HEK293 (cell line): ENCODE results near the gene PDE4D.

ENCODE experiments used
- CTCF ChIA-PET: fragments of 350-600 bp; formaldehyde crosslinking; extraction: SDS; loops from one replicate; lab custom pipeline; 2021; ENCODE audit warnings: antibody characterized with exemption; lab: Yijun Ruan, JAX
- POLR2A ChIA-PET: fragments of 300-600 bp; formaldehyde crosslinking; extraction: SDS; loops from one replicate; lab custom pipeline; 2020; ENCODE audit warnings: antibody characterized with exemption, inconsistent platforms; lab: Yijun Ruan, JAX
- H3K27ac ChIP-seq: fragments of 200-500 bp; sonication (Bioruptor generic); 2 replicates; pipeline ENCODE4 v1.5.1; 2014; ENCODE audit warnings: low read depth, low read length, control low read depth, inconsistent platforms; ENCODE audit errors: extremely low read depth
- H3K36me3 ChIP-seq, 2 experiments: fragments of 200-500 bp in 1 of 2; sonication (Bioruptor generic) in 1 of 2; 1 replicate in 1 of 2; 2 replicates in 1 of 2; pipeline ENCODE4 v1.5.1; 2014 to 2017; ENCODE audit warnings: inconsistent platforms in 2 of 2, low read length in 2 of 2; ENCODE audit not compliant: control insufficient read depth in 2 of 2, insufficient read depth in 1 of 2
- H3K4me1 ChIP-seq: fragments of 200-500 bp; sonication (Bioruptor generic); 2 replicates; pipeline ENCODE4 v1.5.1; 2014; ENCODE audit warnings: mild to moderate bottlenecking, low read length, inconsistent platforms; ENCODE audit not compliant: control insufficient read depth, insufficient read depth
- H3K4me3 ChIP-seq: 2 replicates; pipeline ENCODE4 v1.5.1; 2011; ENCODE audit warnings: low read depth, mild to moderate bottlenecking, control low read depth, low read length, moderate library complexity
- H3K9me3 ChIP-seq: fragments of 200-500 bp; sonication (Bioruptor generic); 2 replicates; pipeline ENCODE4 v1.5.1; 2014; ENCODE audit warnings: low read depth, low read length, inconsistent platforms; ENCODE audit not compliant: control insufficient read depth, insufficient read depth
- BCL11B ChIP-seq: fragments of 450-650 bp; formaldehyde crosslinking; IDR thresholded peaks from 2 replicates; pipeline ENCODE4 v1.5.1; 2016; ENCODE audit warnings: low read depth, missing biosample characterization, missing genetic modification characterization
- KLF7 ChIP-seq: fragments of 450-650 bp; formaldehyde crosslinking; IDR thresholded peaks from 2 replicates; pipeline ENCODE4 v1.5.1; 2016; ENCODE audit warnings: missing biosample characterization, missing genetic modification characterization, borderline replicate concordance
- MZF1 ChIP-seq: fragments of 450-650 bp; formaldehyde crosslinking; IDR thresholded peaks from 2 replicates; pipeline ENCODE4 v1.5.1; 2017; ENCODE audit warnings: missing biosample characterization, missing genetic modification characterization, borderline replicate concordance
- SALL2 ChIP-seq: fragments of 450-650 bp; formaldehyde crosslinking; IDR thresholded peaks from 2 replicates; pipeline ENCODE4 v1.5.0; 2017; ENCODE audit warnings: missing biosample characterization, mild to moderate bottlenecking, missing genetic modification characterization, borderline replicate concordance
- ZBTB20 ChIP-seq: fragments of 450-650 bp; formaldehyde crosslinking; IDR thresholded peaks from 2 replicates; pipeline ENCODE4 v1.5.1; 2016; ENCODE audit warnings: missing biosample characterization, missing genetic modification characterization
- ZBTB44 ChIP-seq: fragments of 450-650 bp; IDR thresholded peaks from 2 replicates; pipeline ENCODE4 v1.5.1; 2018; ENCODE audit warnings: missing biosample characterization, mild to moderate bottlenecking, missing genetic modification characterization
- ZIC2 ChIP-seq: fragments of 450-650 bp; formaldehyde crosslinking; IDR thresholded peaks from 2 replicates; pipeline ENCODE4 v1.5.1; 2016; ENCODE audit warnings: missing biosample characterization, missing genetic modification characterization
- ZNF10 ChIP-seq: fragments of 450-650 bp; formaldehyde crosslinking; IDR thresholded peaks from 2 replicates; pipeline ENCODE4 v1.5.1; 2017; ENCODE audit warnings: missing biosample characterization, missing genetic modification characterization
- ZNF112 ChIP-seq: fragments of 450-650 bp; formaldehyde crosslinking; IDR thresholded peaks from 2 replicates; pipeline ENCODE4 v1.5.0; 2017; ENCODE audit warnings: missing biosample characterization, missing genetic modification characterization
- ZNF140 ChIP-seq: fragments of 450-650 bp; formaldehyde crosslinking; IDR thresholded peaks from 2 replicates; pipeline ENCODE4 v1.5.1; 2016; ENCODE audit warnings: missing biosample characterization, missing genetic modification characterization
- ZNF184 ChIP-seq: fragments of 450-650 bp; IDR thresholded peaks from 2 replicates; pipeline ENCODE4 v1.5.1; 2018; ENCODE audit warnings: missing biosample characterization, mild to moderate bottlenecking, missing genetic modification characterization
- ZNF211 ChIP-seq: fragments of 450-650 bp; formaldehyde crosslinking; IDR thresholded peaks from 2 replicates; pipeline ENCODE4 v1.5.1; 2016; ENCODE audit warnings: low read depth, missing biosample characterization, missing genetic modification characterization
- ZNF23 ChIP-seq: fragments of 450-650 bp; formaldehyde crosslinking; IDR thresholded peaks from 2 replicates; pipeline ENCODE4 v1.5.1; 2016; ENCODE audit warnings: missing biosample characterization, missing genetic modification characterization, borderline replicate concordance
- ZNF26 ChIP-seq: fragments of 450-650 bp; formaldehyde crosslinking; IDR thresholded peaks from 2 replicates; pipeline ENCODE4 v1.5.1; 2016; ENCODE audit warnings: missing biosample characterization, missing genetic modification characterization
- ZNF394 ChIP-seq: fragments of 450-650 bp; formaldehyde crosslinking; IDR thresholded peaks from 2 replicates; pipeline ENCODE4 v1.5.1; 2016; ENCODE audit warnings: missing biosample characterization, missing genetic modification characterization, mild to moderate bottlenecking, moderate library complexity, borderline replicate concordance
- ZNF449 ChIP-seq: fragments of 450-650 bp; formaldehyde crosslinking; IDR thresholded peaks from 2 replicates; pipeline ENCODE4 v1.5.1; 2017; ENCODE audit warnings: missing biosample characterization, mild to moderate bottlenecking, missing genetic modification characterization, moderate library complexity
- ZNF521 ChIP-seq: fragments of 450-650 bp; formaldehyde crosslinking; IDR thresholded peaks from 2 replicates; pipeline ENCODE4 v1.5.1; 2017; ENCODE audit warnings: missing biosample characterization, mild to moderate bottlenecking, missing genetic modification characterization
- ZNF544 ChIP-seq: fragments of 450-650 bp; formaldehyde crosslinking; IDR thresholded peaks from 2 replicates; pipeline ENCODE4 v1.5.0; 2017; ENCODE audit warnings: missing biosample characterization, missing genetic modification characterization
- ZNF549 ChIP-seq: fragments of 450-650 bp; IDR thresholded peaks from 2 replicates; pipeline ENCODE4 v1.5.1; 2018; ENCODE audit warnings: missing biosample characterization, missing genetic modification characterization, mild to moderate bottlenecking, inconsistent platforms, moderate library complexity
- ZNF560 ChIP-seq: fragments of 450-650 bp; formaldehyde crosslinking; IDR thresholded peaks from 2 replicates; pipeline ENCODE4 v1.5.1; 2017; ENCODE audit warnings: missing biosample characterization, missing genetic modification characterization, borderline replicate concordance
- ZNF629 ChIP-seq: fragments of 450-650 bp; formaldehyde crosslinking; IDR thresholded peaks from 2 replicates; pipeline ENCODE4 v1.5.1; 2017; ENCODE audit warnings: missing biosample characterization, missing genetic modification characterization
- ZNF670 ChIP-seq: fragments of 450-650 bp; formaldehyde crosslinking; IDR thresholded peaks from 2 replicates; pipeline ENCODE4 v1.5.1; 2016; ENCODE audit warnings: missing biosample characterization, missing genetic modification characterization, low read depth
- ZNF677 ChIP-seq: fragments of 450-650 bp; IDR thresholded peaks from 2 replicates; pipeline ENCODE4 v1.5.0; 2018; ENCODE audit warnings: missing biosample characterization, mild to moderate bottlenecking, missing genetic modification characterization, moderate library complexity
- ZNF692 ChIP-seq: fragments of 450-650 bp; formaldehyde crosslinking; IDR thresholded peaks from 2 replicates; pipeline ENCODE4 v1.5.1; 2016; ENCODE audit warnings: missing biosample characterization, missing genetic modification characterization
- TF ChIP-seq, protein P1 (sequence below): fragments of 450-650 bp; formaldehyde crosslinking; IDR thresholded peaks from 2 replicates; pipeline ENCODE4 v1.5.1; 2016; ENCODE audit warnings: missing biosample characterization, missing genetic modification characterization
- TF ChIP-seq, protein P2 (sequence below): fragments of 450-650 bp; formaldehyde crosslinking; IDR thresholded peaks from 2 replicates; pipeline ENCODE4 v1.5.1; 2016; ENCODE audit warnings: missing biosample characterization, missing genetic modification characterization, borderline replicate concordance

PDE4D gene

DNA sequence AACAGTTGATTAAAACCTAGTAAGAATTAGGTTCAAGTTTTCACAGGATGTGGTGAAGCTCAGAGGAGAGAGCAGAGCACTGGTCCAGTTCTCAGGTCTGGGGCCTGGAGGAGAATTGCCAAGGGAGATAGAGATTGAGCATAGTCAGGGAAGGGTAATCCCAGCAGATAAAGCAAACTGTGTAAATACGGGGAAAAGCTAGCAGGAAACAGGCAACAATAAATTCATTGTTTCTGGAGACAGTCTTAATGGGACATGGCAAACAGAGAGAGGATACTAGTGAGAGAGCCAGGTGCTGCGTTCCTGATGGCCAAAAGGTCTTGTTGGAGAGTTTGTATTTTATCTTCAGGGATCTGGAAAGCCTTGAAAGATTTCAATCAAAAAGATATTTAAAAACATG, 333.0 kb downstream of the PDE4D start:
- TF ChIP-seq ZNF449 (tag by site-specific recombination) (no peak), ZBTB20 (tag by site-specific recombination) (no peak), ZNF549 (tag by site-specific recombination) (no peak), ZNF629 (tag by site-specific recombination) (no peak), MZF1 (tag by site-specific recombination) (no peak), ZNF211 (tag by site-specific recombination) (no peak), ZNF23 (no peak), BCL11B (tag by site-specific recombination) (no peak), ZNF10 (tag by site-specific recombination) (no peak), ZNF394 (tag by site-specific recombination) (no peak), ZNF692 (no peak), ZBTB44 (no peak), ZNF112 (tag by site-specific recombination) (no peak)
- TF ChIP-seq, protein P1, sequence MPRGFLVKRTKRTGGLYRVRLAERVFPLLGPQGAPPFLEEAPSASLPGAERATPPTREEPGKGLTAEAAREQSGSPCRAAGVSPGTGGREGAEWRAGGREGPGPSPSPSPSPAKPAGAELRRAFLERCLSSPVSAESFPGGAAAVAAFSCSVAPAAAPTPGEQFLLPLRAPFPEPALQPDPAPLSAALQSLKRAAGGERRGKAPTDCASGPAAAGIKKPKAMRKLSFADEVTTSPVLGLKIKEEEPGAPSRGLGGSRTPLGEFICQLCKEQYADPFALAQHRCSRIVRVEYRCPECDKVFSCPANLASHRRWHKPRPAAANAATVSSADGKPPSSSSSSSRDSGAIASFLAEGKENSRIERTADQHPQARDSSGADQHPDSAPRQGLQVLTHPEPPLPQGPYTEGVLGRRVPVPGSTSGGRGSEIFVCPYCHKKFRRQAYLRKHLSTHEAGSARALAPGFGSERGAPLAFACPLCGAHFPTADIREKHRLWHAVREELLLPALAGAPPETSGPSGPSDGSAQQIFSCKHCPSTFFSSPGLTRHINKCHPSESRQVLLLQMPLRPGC: no peak
- TF ChIP-seq, all 188 proteins: peak for 0
- CTCF ChIA-PET: interaction anchor here (0.6 kb wide), 1 partner anchor 55 kb away, joined by 3 read pairs; no protein-coding TSS in a partner anchor
- Histone ChIP-seq H3K4me1 (peaks cover 13% of the 10 kb centered on the region), H3K36me3 (no peaks in the 10 kb centered on the region), H3K9me3 (no peaks in the 10 kb centered on the region), H3K4me3 (no peak overlapping the region), H3K27ac (no peak overlapping the region)
- POLR2A ChIA-PET: no interaction called here

- no peak overlapping the region for H3K4me3 ChIP-seq
- no peak overlapping the region for H3K27ac ChIP-seq
- ChIA-PET CTCF (interaction anchor here (1.3 kb wide), 1 partner anchor 113 kb away, joined by 5 read pairs; no protein-coding TSS in a partner anchor), POLR2A (no interaction called here)
- no peaks in the 10 kb centered on the region for H3K36me3 ChIP-seq
- peaks cover 13% of the 10 kb centered on the region for H3K4me1 ChIP-seq
- H3K9me3 ChIP-seq: no peaks in the 10 kb centered on the region
- TF ChIP-seq SALL2 (no peak), ZNF184 (tag by site-specific recombination) (no peak), ZNF677 (tag by site-specific recombination) (no peak), ZNF521 (tag by site-specific recombination) (no peak), ZNF670 (tag by site-specific recombination) (no peak), ZNF560 (tag by site-specific recombination) (no peak), KLF7 (tag by site-specific recombination) (no peak), ZNF140 (tag by site-specific recombination) (no peak), ZNF26 (tag by site-specific recombination) (no peak), ZNF544 (tag by site-specific recombination) (no peak), ZIC2 (no peak)
- TF ChIP-seq, protein P2, sequence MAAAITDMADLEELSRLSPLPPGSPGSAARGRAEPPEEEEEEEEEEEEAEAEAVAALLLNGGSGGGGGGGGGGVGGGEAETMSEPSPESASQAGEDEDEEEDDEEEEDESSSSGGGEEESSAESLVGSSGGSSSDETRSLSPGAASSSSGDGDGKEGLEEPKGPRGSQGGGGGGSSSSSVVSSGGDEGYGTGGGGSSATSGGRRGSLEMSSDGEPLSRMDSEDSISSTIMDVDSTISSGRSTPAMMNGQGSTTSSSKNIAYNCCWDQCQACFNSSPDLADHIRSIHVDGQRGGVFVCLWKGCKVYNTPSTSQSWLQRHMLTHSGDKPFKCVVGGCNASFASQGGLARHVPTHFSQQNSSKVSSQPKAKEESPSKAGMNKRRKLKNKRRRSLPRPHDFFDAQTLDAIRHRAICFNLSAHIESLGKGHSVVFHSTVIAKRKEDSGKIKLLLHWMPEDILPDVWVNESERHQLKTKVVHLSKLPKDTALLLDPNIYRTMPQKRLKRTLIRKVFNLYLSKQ (tag by site-specific recombination): no peak
These were observed 333.7 kb downstream of the PDE4D start for GRCh38 chr5:59559847-59560246.
